ENCODE results near the gene CACNG3.
"Not testable (repeated sequence)": the region's sequence is repeated elsewhere in the genome, so short reads cannot be mapped to it uniquely, and the experiment has no call there.

The CACNG3 gene

GRCh38 chr16:24332582-24333090 is 76.5 kb downstream of the CACNG3 start:
- DNase-seq (ENCODE audit: low read depth), result no peak

- DNase-seq (ENCODE audit: low read depth), result no peak
These were observed 80.4 kb downstream of the CACNG3 start for GRCh38 chr16:24336491-24336890.

GRCh38 chr16:24337013-24337412 is 80.9 kb downstream of the CACNG3 start:
- DNase-seq (ENCODE audit: low read depth), result no peak

- DNase-seq (ENCODE audit: low read depth), result not testable (repeated sequence)
These were observed 87.7 kb downstream of the CACNG3 start for GRCh38 chr16:24343829-24344228.

- DNase-seq (ENCODE audit: low read depth), result no peak
These were observed 88.6 kb downstream of the CACNG3 start for GRCh38 chr16:24344784-24345183.

GRCh38 chr16:24345704-24346103 is 89.6 kb downstream of the CACNG3 start:
- no peak for DNase-seq (ENCODE audit: low read depth)

GRCh38 chr16:24346734-24347133 is 90.6 kb downstream of the CACNG3 start:
- DNase-seq (ENCODE audit: low read depth), result no peak

GRCh38 chr16:24347556-24347955 is 91.4 kb downstream of the CACNG3 start:
- DNase-seq (ENCODE audit: low read depth), result no peak

GRCh38 chr16:24348545-24349290 is 92.6 kb downstream of the CACNG3 start:
- no peak for DNase-seq (ENCODE audit: low read depth)

GRCh38 chr16:24349320-24349719 is 93.2 kb downstream of the CACNG3 start:
- no peak for DNase-seq (ENCODE audit: low read depth)

GRCh38 chr16:24352746-24353145 is 96.6 kb downstream of the CACNG3 start:
- no peak for DNase-seq (ENCODE audit: low read depth)

- DNase-seq (ENCODE audit: low read depth), result no peak
These were observed 97.5 kb downstream of the CACNG3 start for GRCh38 chr16:24353622-24354021.

GRCh38 chr16:24357511-24357910 is 101.4 kb downstream of the CACNG3 start:
- no peak for DNase-seq (ENCODE audit: low read depth)

GRCh38 chr16:24358117-24358516 is 102.0 kb downstream of the CACNG3 start:
- DNase-seq (ENCODE audit: low read depth), result no peak

GRCh38 chr16:24359490-24359889 is 103.4 kb downstream of the CACNG3 start:
- no peak for DNase-seq (ENCODE audit: low read depth)

- no peak for DNase-seq (ENCODE audit: low read depth)
These were observed 104.8 kb downstream of the CACNG3 start for GRCh38 chr16:24360936-24361335.

- DNase-seq (ENCODE audit: low read depth), result no peak
These were observed 108.5 kb downstream of the CACNG3 start for GRCh38 chr16:24364596-24364995.

- no peak for DNase-seq (ENCODE audit: low read depth)
These were observed 111.1 kb downstream of the CACNG3 start for GRCh38 chr16:24367186-24367710.

GRCh38 chr16:24372824-24373223 is 116.7 kb downstream of the CACNG3 start:
- no peak for DNase-seq (ENCODE audit: low read depth)

- DNase-seq (ENCODE audit: low read depth), result no peak
These were observed 122.9 kb downstream of the CACNG3 start for GRCh38 chr16:24378999-24379398.

- no peak for DNase-seq (ENCODE audit: low read depth)
These were observed 125.5 kb downstream of the CACNG3 start for GRCh38 chr16:24381470-24382118.

GRCh38 chr16:24382762-24383407 is 126.8 kb downstream of the CACNG3 start:
- no peak for DNase-seq (ENCODE audit: low read depth)

GRCh38 chr16:24394341-24394740 is 138.2 kb downstream of the CACNG3 start:
- DNase-seq (ENCODE audit: low read depth), result no peak
